ENCODE data around the gene SENP6. TPM values are rescaled to one million over a fixed set of nuclear protein-coding genes. Genes with fewer than 3 reads are reported as not detected.

The SENP6 gene, protein sequence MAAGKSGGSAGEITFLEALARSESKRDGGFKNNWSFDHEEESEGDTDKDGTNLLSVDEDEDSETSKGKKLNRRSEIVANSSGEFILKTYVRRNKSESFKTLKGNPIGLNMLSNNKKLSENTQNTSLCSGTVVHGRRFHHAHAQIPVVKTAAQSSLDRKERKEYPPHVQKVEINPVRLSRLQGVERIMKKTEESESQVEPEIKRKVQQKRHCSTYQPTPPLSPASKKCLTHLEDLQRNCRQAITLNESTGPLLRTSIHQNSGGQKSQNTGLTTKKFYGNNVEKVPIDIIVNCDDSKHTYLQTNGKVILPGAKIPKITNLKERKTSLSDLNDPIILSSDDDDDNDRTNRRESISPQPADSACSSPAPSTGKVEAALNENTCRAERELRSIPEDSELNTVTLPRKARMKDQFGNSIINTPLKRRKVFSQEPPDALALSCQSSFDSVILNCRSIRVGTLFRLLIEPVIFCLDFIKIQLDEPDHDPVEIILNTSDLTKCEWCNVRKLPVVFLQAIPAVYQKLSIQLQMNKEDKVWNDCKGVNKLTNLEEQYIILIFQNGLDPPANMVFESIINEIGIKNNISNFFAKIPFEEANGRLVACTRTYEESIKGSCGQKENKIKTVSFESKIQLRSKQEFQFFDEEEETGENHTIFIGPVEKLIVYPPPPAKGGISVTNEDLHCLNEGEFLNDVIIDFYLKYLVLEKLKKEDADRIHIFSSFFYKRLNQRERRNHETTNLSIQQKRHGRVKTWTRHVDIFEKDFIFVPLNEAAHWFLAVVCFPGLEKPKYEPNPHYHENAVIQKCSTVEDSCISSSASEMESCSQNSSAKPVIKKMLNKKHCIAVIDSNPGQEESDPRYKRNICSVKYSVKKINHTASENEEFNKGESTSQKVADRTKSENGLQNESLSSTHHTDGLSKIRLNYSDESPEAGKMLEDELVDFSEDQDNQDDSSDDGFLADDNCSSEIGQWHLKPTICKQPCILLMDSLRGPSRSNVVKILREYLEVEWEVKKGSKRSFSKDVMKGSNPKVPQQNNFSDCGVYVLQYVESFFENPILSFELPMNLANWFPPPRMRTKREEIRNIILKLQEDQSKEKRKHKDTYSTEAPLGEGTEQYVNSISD
- total RNA-seq (2022; extraction: Qiagen RNA extraction), result 24.6 to 37.1 TPM (median 28.7 TPM) in 5 replicates

DNA sequence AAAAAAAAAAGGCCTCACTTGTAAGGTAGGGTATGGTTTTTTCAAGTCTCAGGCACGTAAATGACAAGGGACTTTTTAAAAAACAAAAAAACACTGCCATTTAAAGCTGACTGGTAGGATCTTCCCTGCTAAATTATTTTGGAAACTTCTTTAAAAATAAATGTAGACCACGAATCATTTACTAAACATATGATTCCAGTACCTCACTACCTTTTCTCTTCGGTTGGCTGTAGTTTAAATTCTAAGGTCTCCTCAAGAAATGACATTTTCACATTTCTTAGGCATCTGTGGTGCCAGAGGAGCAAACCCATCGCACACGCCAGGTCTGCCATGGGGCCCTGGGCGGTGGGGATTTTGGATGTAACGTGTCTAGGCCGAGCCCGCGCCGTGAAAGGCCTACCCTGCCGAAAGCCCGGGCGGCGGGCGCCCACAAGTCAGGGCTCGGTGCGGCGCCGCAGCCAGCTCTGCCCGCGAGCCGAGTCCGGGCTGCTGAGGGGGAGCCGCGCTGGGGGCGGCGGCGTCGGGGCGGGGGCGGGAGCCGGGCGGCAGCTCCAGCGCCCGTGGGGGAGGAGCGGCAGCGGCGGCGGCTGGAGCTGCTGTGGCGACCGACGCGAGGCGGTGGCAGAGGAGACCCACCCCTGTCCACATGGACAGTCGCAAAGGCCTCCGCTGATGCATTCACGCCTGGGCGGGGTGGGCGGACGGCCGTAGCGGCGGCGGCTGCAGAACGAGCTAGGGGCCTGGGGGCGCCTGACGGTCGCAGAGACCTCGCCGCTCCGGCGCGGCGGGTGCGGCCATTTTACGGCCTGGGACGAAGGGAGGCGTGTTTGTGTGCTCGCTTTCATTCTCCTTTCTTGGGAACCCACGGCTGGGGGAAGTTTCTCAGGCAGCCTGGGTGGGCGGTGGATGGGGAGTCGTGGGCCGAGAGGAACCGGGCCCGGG lies at the start of gene SENP6:
Gene SENP6 (plus strand): TSS at position 577 of the 942 bp plus-strand sequence. CDS start 645 bp downstream, outside the sequence.

DNA sequence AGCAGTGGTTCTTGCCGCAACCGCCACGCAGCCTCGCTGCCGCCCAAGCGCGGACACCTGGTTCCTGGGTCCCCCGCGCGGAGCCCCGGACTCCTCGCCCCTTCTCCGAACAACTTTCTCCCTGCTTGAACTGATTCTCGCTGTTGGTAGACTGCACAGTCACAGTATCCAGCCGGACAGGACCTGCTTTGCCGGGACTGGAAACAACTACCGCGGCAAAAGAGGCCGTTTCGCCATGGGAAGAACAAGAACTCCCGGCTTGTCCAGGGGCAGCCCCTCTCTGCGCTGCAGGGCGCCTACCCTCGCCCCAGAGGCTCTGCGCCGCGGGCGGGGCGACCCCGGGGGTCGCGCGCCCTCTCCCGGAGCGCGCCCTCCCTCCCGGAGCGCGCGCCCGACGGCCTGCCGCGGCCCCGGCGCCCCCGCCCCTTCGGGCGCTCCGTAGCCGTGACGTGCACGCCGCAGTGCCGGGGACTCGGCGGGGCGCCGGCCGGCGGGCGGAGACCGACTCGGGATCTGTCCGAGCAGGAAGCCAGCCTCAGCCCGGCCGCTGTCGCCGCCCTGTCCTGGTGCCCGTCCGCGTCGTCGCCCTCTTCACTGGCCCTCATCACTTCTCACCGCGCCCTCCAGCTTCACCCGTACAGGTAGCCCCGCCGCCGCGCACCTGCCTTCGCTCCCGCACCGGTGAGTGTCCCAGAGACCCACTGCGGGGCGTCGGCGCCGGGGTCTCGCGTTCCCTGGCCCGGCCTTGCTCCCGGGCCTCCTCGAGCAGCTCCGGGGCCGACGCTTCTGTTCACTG lies 147.3 kb downstream of the SENP6 start, which contains the start of gene MYO6:
Gene MYO6 (plus strand): TSS at position 497 of the 796 bp plus-strand sequence. CDS start 68,309 bp downstream, outside the sequence.

Other genes with a start within 250 kb of the SENP6 start
- gene FILIP1, start 108.1 kb upstream of the SENP6 start, total RNA-seq (2022; extraction: Qiagen RNA extraction), result 0.17 to 0.48 TPM (median 0.28 TPM) in 5 replicates
- gene MYO6, start 147.4 kb downstream of the SENP6 start, total RNA-seq (2022; extraction: Qiagen RNA extraction), result 6.2 to 7.3 TPM (median 6.7 TPM) in 5 replicates

Data from A549 treated with AZD2906 at 1 μM for 4 hours (cell line).